Inferior parietal cortex (tissue), 1 donor: ENCODE data around the gene YIPF4.
"Not testable (repeated sequence)": the region's sequence is repeated elsewhere in the genome, so short reads cannot be mapped to it uniquely, and the experiment has no call there.

Source experiments
- DNase-seq: peaks from one replicate; pipeline ENCODE4 v3.0.0-alpha.2; 2016; ENCODE audit errors: extremely low spot score

The YIPF4 gene

DNA sequence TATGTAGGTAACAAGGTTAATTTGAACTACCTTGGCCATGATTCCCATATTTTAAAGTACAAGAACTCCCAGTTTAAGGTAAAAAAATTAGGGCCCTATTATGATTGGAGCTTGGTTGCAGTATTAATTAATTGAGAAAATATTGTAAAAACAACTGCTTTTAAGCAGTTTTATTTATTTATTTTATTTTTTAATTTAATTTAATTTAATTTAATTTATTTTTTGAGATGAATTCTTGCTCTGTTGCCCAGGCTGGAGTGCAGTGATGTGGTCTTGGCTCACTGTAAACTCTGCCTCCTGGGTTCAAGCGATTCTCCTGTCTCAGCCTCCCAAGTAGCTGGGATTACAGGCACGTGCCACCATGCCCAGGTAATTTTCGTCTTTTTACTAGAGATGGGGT is 88.0 kb downstream of the YIPF4 start:
- not testable (repeated sequence) for DNase-seq
